ENCODE data around the gene OR5AS1. TPM values are rescaled to one million over a fixed set of nuclear protein-coding genes. Genes with fewer than 3 reads are reported as not detected.

The OR5AS1 gene
- total RNA-seq, result not detected in 2 replicates

GRCh38 chr11:56027354-56027753, at the start of gene OR5AS1:
TSS of gene OR5AS1 (plus strand) at chr11:56027654. CDS start at chr11:56030419, 2,765 bp downstream.

GRCh38 chr11:55994525-55994924, 32.9 kb upstream of the OR5AS1 start, which contains the start of gene OR5F1:
TSS of gene OR5F1 (minus strand) at chr11:55994625. CDS start at chr11:55994625, 0 bp downstream.

Other genes starting within 250 kb of the OR5AS1 start
- not detected in 2 replicates for gene OR5D14, start 232.1 kb upstream of the OR5AS1 start, total RNA-seq
- not detected in 2 replicates for gene OR5L1, start 216.3 kb upstream of the OR5AS1 start, total RNA-seq
- gene OR5D18, start 208.0 kb upstream of the OR5AS1 start, total RNA-seq, result not detected in 2 replicates
- gene OR5L2, start 200.4 kb upstream of the OR5AS1 start, total RNA-seq, result not detected in 2 replicates
- not detected in 2 replicates for gene OR5D16, start 188.9 kb upstream of the OR5AS1 start, total RNA-seq
- gene TRIM51, start 144.4 kb upstream of the OR5AS1 start, total RNA-seq, result not detected in 2 replicates
- not detected in 2 replicates for gene OR5W2, start 113.1 kb upstream of the OR5AS1 start, total RNA-seq
- not detected in 2 replicates for gene OR5I1, start 91.3 kb upstream of the OR5AS1 start, total RNA-seq
- gene OR10AG1, start 57.7 kb upstream of the OR5AS1 start, total RNA-seq, result not detected in 2 replicates
- gene OR5F1, start 33.0 kb upstream of the OR5AS1 start, total RNA-seq, result not detected in 2 replicates
- not detected in 2 replicates for gene OR8I2, start 65.7 kb downstream of the OR5AS1 start, total RNA-seq
- not detected in 2 replicates for gene OR8H2, start 76.0 kb downstream of the OR5AS1 start, total RNA-seq
- gene OR8H3, start 94.7 kb downstream of the OR5AS1 start, total RNA-seq, result not detected in 2 replicates
- gene OR8J3, start 112.5 kb downstream of the OR5AS1 start, total RNA-seq, result not detected in 2 replicates
- not detected in 2 replicates for gene OR8K5, start 132.7 kb downstream of the OR5AS1 start, total RNA-seq
- gene OR5J2, start 149.0 kb downstream of the OR5AS1 start, total RNA-seq, result not detected in 2 replicates
- not detected in 2 replicates for gene OR5T2, start 206.6 kb downstream of the OR5AS1 start, total RNA-seq
- not detected in 2 replicates for gene OR5T3, start 224.6 kb downstream of the OR5AS1 start, total RNA-seq
- gene OR5T1, start 246.5 kb downstream of the OR5AS1 start, total RNA-seq, result not detected in 2 replicates

All from regular cardiac myocyte (primary cell).